ENCODE results near the gene HIPK2.

Gene HIPK2

GRCh38 chr7:139807009-139807408 lies 29.2 kb upstream of the HIPK2 start:
- no peak overlapping the region for H3K27ac ChIP-seq
- TF ChIP-seq CTCF (conservative IDR thresholded peaks at IDR 0.05): no peak
- TF ChIP-seq ZFX (IDR thresholded peaks at IDR 0.05): no peak

GRCh38 chr7:139804571-139804970 lies 26.8 kb upstream of the HIPK2 start:
- no peak for TF ChIP-seq ZFX (IDR thresholded peaks at IDR 0.05)
- TF ChIP-seq CTCF (conservative IDR thresholded peaks at IDR 0.05): no peak
- H3K27ac ChIP-seq: no peak overlapping the region

- TF ChIP-seq CTCF (conservative IDR thresholded peaks at IDR 0.05) (no peak), ZFX (IDR thresholded peaks at IDR 0.05) (no peak)
- H3K27ac ChIP-seq: no peak overlapping the region
Measured at GRCh38 chr7:139799586-139799985, 21.8 kb upstream of the HIPK2 start.

GRCh38 chr7:139798892-139799291 lies 21.1 kb upstream of the HIPK2 start:
- TF ChIP-seq CTCF (conservative IDR thresholded peaks at IDR 0.05): no peak
- TF ChIP-seq ZFX (IDR thresholded peaks at IDR 0.05): no peak
- no peak overlapping the region for H3K27ac ChIP-seq

- TF ChIP-seq ZFX (IDR thresholded peaks at IDR 0.05): no peak
- H3K27ac ChIP-seq: no peak overlapping the region
Measured at GRCh38 chr7:139798221-139798620, 20.4 kb upstream of the HIPK2 start.

GRCh38 chr7:139797607-139798006 lies 19.8 kb upstream of the HIPK2 start:
- no peak overlapping the region for H3K27ac ChIP-seq
- TF ChIP-seq ZFX (IDR thresholded peaks at IDR 0.05) (no peak), CTCF (conservative IDR thresholded peaks at IDR 0.05) (no peak)

GRCh38 chr7:139791316-139791715 lies 13.5 kb upstream of the HIPK2 start:
- no peak for TF ChIP-seq ZFX (IDR thresholded peaks at IDR 0.05)
- TF ChIP-seq CTCF (conservative IDR thresholded peaks at IDR 0.05): no peak
- H3K27ac ChIP-seq: no peak overlapping the region

- TF ChIP-seq ZFX (IDR thresholded peaks at IDR 0.05) (no peak), CTCF (conservative IDR thresholded peaks at IDR 0.05) (no peak)
- no peak overlapping the region for H3K27ac ChIP-seq
Measured at GRCh38 chr7:139784648-139785047, 6.8 kb upstream of the HIPK2 start.
